ENCODE data around the gene NIPAL3.
"Not testable (repeated sequence)": the region's sequence is repeated elsewhere in the genome, so short reads cannot be mapped to it uniquely, and the experiment has no call there.

DNA sequence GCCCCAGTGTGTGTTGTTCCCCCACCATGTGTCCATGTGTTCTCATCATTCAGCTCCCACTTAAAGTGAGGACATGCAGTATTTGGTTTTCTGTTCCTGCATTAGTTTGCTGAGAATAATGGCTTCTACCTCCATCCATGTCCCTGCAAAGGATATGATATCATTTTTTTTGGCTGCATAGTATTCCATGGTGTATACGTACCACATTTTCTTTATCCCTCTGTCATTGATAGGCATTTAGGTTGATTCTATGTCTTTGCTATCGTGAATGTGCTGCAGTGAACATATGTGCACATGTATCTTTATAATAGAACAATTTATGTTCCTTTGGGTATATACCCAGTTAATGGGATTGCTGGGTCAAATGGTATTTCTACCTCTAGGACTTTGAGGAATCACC, 30.8 kb downstream of the NIPAL3 start:
- TF ChIP-seq, protein P1, sequence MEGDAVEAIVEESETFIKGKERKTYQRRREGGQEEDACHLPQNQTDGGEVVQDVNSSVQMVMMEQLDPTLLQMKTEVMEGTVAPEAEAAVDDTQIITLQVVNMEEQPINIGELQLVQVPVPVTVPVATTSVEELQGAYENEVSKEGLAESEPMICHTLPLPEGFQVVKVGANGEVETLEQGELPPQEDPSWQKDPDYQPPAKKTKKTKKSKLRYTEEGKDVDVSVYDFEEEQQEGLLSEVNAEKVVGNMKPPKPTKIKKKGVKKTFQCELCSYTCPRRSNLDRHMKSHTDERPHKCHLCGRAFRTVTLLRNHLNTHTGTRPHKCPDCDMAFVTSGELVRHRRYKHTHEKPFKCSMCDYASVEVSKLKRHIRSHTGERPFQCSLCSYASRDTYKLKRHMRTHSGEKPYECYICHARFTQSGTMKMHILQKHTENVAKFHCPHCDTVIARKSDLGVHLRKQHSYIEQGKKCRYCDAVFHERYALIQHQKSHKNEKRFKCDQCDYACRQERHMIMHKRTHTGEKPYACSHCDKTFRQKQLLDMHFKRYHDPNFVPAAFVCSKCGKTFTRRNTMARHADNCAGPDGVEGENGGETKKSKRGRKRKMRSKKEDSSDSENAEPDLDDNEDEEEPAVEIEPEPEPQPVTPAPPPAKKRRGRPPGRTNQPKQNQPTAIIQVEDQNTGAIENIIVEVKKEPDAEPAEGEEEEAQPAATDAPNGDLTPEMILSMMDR (IDR thresholded peaks at IDR 0.05 in 4 of 5, conservative IDR thresholded peaks at IDR 0.05 in 1 of 5), result not testable (repeated sequence)
- not testable (repeated sequence) for TF ChIP-seq POLR2A (IDR thresholded peaks at IDR 0.05)
